T-helper 1 cell treated with Interleukin-12 subunit alpha and Interleukin-12 subunit beta and Interleukin-4 antibody, amounts not matched to agents 30 μg/mL and 1 μg/mL, for 36 hours (primary cell): ENCODE measurements around the gene PADI6.

ENCODE experiments used
- H3K27ac Mint-ChIP-seq: one replicate; pipeline ENCODE4 v1.8.0; 2021; ENCODE audit warnings: mild to moderate bottlenecking, mixed read lengths
- H3K27me3 Mint-ChIP-seq: one replicate; pipeline ENCODE4 v1.8.0; 2021; ENCODE audit warnings: low read depth, mixed read lengths
- H3K36me3 Mint-ChIP-seq: one replicate; pipeline ENCODE4 v1.8.0; 2021; ENCODE audit warnings: low read depth, mixed read lengths
- H3K4me1 Mint-ChIP-seq: one replicate; pipeline ENCODE4 v1.8.0; 2021; ENCODE audit warnings: low read depth, mixed read lengths
- H3K4me3 Mint-ChIP-seq: one replicate; pipeline ENCODE4 v1.8.0; 2021; ENCODE audit warnings: mild to moderate bottlenecking, moderate library complexity, mixed read lengths
- H3K9me3 Mint-ChIP-seq: one replicate; pipeline ENCODE4 v1.8.0; 2021; ENCODE audit warnings: mixed read lengths

Gene PADI6

GRCh38 chr1:17365293-17365692 lies 6.7 kb upstream of the PADI6 start:
- Mint-ChIP-seq H3K9me3 (no peaks in the 10 kb centered on the region), H3K4me3 (no peak overlapping the region), H3K27ac (no peak overlapping the region), H3K36me3 (no peaks in the 10 kb centered on the region), H3K4me1 (no peaks in the 10 kb centered on the region), H3K27me3 (peaks cover 6% of the 10 kb centered on the region)

- H3K9me3 Mint-ChIP-seq: no peaks in the 10 kb centered on the region
- H3K4me3 Mint-ChIP-seq: no peak overlapping the region
- peaks cover 3% of the 10 kb centered on the region for H3K27me3 Mint-ChIP-seq
Measured at GRCh38 chr1:17369466-17369865, 2.5 kb upstream of the PADI6 start.

GRCh38 chr1:17370618-17371017 lies 1.4 kb upstream of the PADI6 start:
- Mint-ChIP-seq H3K27ac (no peak overlapping the region), H3K36me3 (no peaks in the 10 kb centered on the region), H3K4me1 (no peaks in the 10 kb centered on the region), H3K27me3 (peaks cover 3% of the 10 kb centered on the region), H3K9me3 (no peaks in the 10 kb centered on the region), H3K4me3 (no peak overlapping the region)

More at GRCh38 chr1:17369466-17369865, 2.5 kb upstream of the PADI6 start:
- no peak overlapping the region for H3K27ac Mint-ChIP-seq
- H3K36me3 Mint-ChIP-seq: no peaks in the 10 kb centered on the region
- H3K4me1 Mint-ChIP-seq: no peaks in the 10 kb centered on the region

GRCh38 chr1:17372955-17373354 lies 959 bp downstream of the PADI6 start:
- H3K27me3 Mint-ChIP-seq: no peaks in the 10 kb centered on the region
- H3K27ac Mint-ChIP-seq: no peak overlapping the region
- H3K4me3 Mint-ChIP-seq: no peak overlapping the region
- no peaks in the 10 kb centered on the region for H3K4me1 Mint-ChIP-seq
- H3K36me3 Mint-ChIP-seq: no peaks in the 10 kb centered on the region
- H3K9me3 Mint-ChIP-seq: no peaks in the 10 kb centered on the region

DNA sequence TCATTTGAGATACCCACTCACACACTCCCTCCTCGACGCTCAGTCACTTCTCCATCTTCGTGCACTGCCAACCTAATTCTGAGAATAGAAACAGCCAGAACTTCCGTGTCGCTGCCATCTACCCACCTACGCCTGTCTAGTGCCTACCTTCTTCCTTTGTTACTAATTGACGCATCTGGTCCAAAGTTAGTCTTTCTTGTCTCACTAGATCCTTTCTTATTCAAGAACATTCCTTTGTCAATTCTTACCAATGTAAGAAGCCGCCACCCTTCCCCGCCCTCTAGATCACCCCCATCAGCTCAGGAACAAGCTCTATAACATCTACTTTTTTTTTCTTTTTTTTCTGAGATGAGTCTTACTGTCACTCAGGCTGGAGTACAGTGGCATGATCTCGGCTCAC lies 3.7 kb downstream of the PADI6 start:
- no peaks in the 10 kb centered on the region for H3K36me3 Mint-ChIP-seq
- H3K27ac Mint-ChIP-seq: no peak overlapping the region
- no peaks in the 10 kb centered on the region for H3K9me3 Mint-ChIP-seq
- H3K4me3 Mint-ChIP-seq: no peak overlapping the region
- H3K4me1 Mint-ChIP-seq: no peaks in the 10 kb centered on the region
- no peaks in the 10 kb centered on the region for H3K27me3 Mint-ChIP-seq

DNA sequence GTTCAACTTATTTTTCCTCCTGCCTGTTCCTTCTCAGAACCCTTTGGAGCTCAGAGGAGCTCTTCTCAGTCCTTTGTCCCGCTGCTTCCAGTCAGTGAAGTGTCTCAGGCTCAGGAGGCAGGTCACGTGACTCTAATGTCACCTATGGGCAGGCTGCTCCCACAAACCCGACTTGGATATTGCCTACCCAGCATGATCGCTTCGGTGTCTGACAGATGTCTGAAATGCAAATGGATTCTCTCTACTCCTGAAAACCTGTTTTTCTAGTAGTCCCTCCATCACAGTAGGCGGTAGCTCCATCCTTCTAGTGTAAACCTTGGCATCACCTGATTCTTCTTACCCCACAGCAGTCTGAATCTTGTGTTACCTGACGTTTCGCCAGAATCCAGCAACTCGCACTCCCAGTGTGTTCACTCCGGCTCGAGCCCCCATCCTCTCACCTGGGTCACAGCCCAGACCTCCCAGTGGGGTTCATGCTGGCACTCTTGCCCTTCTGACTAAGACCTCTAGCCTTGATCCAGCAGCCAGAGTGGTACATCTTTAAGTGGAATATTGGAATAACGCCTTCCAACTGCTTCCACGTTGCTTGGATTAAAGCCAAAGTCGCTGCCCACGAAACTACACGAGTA lies 5.4 kb downstream of the PADI6 start:
- H3K27ac Mint-ChIP-seq: no peak overlapping the region
- H3K4me1 Mint-ChIP-seq: no peaks in the 10 kb centered on the region
- no peaks in the 10 kb centered on the region for H3K9me3 Mint-ChIP-seq

DNA sequence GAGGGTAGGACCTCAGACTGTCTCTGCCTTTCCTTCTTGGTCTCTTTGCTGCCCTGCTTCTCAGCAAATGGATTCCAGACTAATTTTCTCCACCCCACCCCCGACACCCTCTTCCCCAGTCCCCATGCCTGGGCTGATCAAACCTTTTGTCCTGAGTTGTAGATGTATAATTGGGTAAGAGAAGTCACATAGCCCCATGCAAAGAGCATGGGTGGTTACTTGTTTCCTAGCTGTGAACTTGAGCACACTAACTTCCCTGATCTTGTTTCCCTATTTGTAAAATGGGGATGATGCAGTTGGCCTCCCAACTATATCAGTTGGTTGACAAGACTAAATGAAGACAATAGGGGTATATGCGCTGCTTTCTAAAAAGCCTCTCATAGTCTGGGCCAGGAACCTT lies 9.2 kb downstream of the PADI6 start:
- Mint-ChIP-seq H3K4me3 (no peak overlapping the region), H3K27ac (no peak overlapping the region), H3K36me3 (no peaks in the 10 kb centered on the region), H3K9me3 (no peaks in the 10 kb centered on the region), H3K4me1 (no peaks in the 10 kb centered on the region), H3K27me3 (no peaks in the 10 kb centered on the region)

More for the DNA sequence above, 5.4 kb downstream of the PADI6 start:
- Mint-ChIP-seq H3K4me3 (no peak overlapping the region), H3K27me3 (no peaks in the 10 kb centered on the region), H3K36me3 (no peaks in the 10 kb centered on the region)

- H3K9me3 Mint-ChIP-seq: no peaks in the 10 kb centered on the region
- no peaks in the 10 kb centered on the region for H3K36me3 Mint-ChIP-seq
- H3K27me3 Mint-ChIP-seq: peaks cover 3% of the 10 kb centered on the region
- H3K4me3 Mint-ChIP-seq: no peak overlapping the region
- H3K27ac Mint-ChIP-seq: no peak overlapping the region
- H3K4me1 Mint-ChIP-seq: peaks cover 7% of the 10 kb centered on the region
Measured at GRCh38 chr1:17392199-17392740, 20.3 kb downstream of the PADI6 start.

GRCh38 chr1:17393230-17393629 lies 21.2 kb downstream of the PADI6 start:
- no peak overlapping the region for H3K4me3 Mint-ChIP-seq
- H3K4me1 Mint-ChIP-seq: peaks cover 7% of the 10 kb centered on the region
- no peaks in the 10 kb centered on the region for H3K36me3 Mint-ChIP-seq
- H3K9me3 Mint-ChIP-seq: no peaks in the 10 kb centered on the region
- H3K27me3 Mint-ChIP-seq: peaks cover 3% of the 10 kb centered on the region
- H3K27ac Mint-ChIP-seq: no peak overlapping the region

- peaks cover 4% of the 10 kb centered on the region for H3K4me1 Mint-ChIP-seq
Measured at GRCh38 chr1:17397910-17398695, 26.1 kb downstream of the PADI6 start.

DNA sequence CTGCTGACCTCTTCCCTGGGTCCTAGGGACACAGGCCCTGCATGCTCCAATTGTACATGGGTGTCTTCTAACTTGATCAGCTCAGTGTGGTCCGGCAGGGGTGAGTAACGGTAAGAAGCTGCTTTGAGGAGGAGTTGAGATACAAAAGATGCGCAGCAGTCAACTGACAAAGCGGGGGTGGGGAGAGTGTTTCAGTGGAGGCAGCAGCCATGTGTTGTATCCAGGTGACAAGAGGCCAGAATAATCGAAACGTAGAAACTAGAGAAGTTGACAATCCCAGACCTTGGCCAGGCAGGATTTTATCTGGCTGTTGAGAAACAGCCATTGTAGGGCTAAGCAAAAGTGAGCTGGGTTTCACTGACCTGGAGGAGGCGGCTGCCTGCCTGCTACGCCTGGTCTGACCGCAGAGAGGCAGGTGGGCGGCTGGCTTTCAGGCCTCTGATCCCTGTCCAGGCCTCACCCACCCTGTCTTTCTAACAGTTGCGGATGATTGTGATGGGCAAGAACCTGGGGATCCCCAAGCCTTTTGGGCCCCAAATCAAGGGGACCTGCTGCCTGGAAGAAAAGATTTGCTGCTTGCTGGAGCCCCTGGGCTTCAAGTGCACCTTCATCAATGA lies 28.8 kb downstream of the PADI6 start:
- Mint-ChIP-seq H3K36me3 (no peaks in the 10 kb centered on the region), H3K9me3 (no peaks in the 10 kb centered on the region), H3K4me3 (no peak overlapping the region), H3K4me1 (no peaks in the 10 kb centered on the region), H3K27ac (no peak overlapping the region), H3K27me3 (no peaks in the 10 kb centered on the region)

More at GRCh38 chr1:17397910-17398695, 26.1 kb downstream of the PADI6 start:
- H3K9me3 Mint-ChIP-seq: no peaks in the 10 kb centered on the region
- H3K27me3 Mint-ChIP-seq: peaks cover 1% of the 10 kb centered on the region
- H3K4me3 Mint-ChIP-seq: no peak overlapping the region
- no peak overlapping the region for H3K27ac Mint-ChIP-seq
- H3K36me3 Mint-ChIP-seq: no peaks in the 10 kb centered on the region

DNA sequence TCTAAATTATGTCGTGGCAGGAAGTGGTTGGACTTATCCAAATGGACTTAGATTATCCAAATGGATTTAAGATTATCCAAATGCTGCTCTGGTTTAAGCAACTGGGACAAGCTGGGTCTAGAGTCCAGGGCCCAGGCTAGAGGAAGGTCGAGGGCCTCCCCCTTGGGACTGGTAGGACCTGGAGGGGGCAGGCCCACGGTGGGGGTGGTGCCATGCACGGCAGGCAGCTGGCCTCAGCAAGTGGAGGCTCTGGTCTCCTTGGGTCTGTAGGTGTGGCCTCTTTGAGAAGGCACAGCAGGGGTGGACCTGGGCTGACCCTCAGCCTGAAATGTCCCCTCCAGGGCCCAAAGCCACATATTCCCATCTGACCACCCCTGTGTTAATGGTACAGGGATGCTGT lies 29.8 kb downstream of the PADI6 start:
- no peaks in the 10 kb centered on the region for H3K27me3 Mint-ChIP-seq
- H3K4me3 Mint-ChIP-seq: no peak overlapping the region
- no peak overlapping the region for H3K27ac Mint-ChIP-seq
- no peaks in the 10 kb centered on the region for H3K9me3 Mint-ChIP-seq
- no peaks in the 10 kb centered on the region for H3K4me1 Mint-ChIP-seq
- peaks cover 2% of the 10 kb centered on the region for H3K36me3 Mint-ChIP-seq

DNA sequence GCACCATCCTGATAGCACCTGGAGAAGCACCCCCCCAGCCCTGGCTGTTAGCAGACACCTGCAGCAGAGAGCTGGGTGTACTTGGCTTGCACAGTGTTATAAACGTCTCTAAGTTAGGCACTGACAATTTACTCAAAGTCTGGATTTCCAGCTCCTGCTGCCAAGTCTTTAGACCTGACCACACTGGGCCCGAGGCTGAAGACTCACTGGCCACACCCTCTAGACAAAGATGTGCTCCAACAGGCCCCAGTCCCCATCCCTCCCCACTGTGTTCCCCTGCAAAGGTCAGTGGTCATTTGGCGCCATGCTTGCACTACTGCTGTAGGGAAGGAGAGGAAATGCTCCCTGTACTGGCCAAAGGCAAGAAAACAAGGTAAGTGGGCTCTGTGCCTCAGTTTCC lies 31.1 kb downstream of the PADI6 start:
- Mint-ChIP-seq H3K4me1 (no peaks in the 10 kb centered on the region), H3K27ac (no peak overlapping the region), H3K4me3 (no peak overlapping the region), H3K36me3 (peaks cover 9% of the 10 kb centered on the region), H3K9me3 (no peaks in the 10 kb centered on the region), H3K27me3 (no peaks in the 10 kb centered on the region)

- Mint-ChIP-seq H3K27me3 (no peaks in the 10 kb centered on the region), H3K9me3 (no peaks in the 10 kb centered on the region), H3K36me3 (peaks cover 17% of the 10 kb centered on the region), H3K4me3 (no peak overlapping the region), H3K4me1 (no peaks in the 10 kb centered on the region), H3K27ac (no peak overlapping the region)
Measured at GRCh38 chr1:17404034-17404684, 32.2 kb downstream of the PADI6 start.
